ENCODE data around the gene DROSHA.

Gene DROSHA

DNA sequence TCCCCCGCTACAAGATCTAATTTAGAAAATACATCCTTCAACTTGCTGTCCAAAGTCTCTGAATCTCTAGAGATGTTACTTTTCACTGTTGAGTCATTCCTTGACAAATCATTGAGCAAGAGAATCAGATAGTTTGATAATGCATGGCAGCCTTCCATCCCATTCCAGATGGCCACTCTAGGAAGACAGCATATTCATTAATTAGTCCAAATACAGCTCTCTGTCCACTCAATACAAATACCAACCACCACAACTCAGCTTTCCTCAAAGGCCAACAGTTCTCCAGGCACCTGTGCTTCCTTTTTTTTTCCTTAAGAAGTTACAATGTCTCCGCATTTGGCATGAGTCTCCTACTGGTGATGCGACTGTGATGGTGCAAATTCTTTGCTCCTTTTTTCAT is 72.3 kb downstream of the DROSHA start:
- TF ChIP-seq ZFX (IDR thresholded peaks at IDR 0.05): no peak
- TF ChIP-seq, protein P1, sequence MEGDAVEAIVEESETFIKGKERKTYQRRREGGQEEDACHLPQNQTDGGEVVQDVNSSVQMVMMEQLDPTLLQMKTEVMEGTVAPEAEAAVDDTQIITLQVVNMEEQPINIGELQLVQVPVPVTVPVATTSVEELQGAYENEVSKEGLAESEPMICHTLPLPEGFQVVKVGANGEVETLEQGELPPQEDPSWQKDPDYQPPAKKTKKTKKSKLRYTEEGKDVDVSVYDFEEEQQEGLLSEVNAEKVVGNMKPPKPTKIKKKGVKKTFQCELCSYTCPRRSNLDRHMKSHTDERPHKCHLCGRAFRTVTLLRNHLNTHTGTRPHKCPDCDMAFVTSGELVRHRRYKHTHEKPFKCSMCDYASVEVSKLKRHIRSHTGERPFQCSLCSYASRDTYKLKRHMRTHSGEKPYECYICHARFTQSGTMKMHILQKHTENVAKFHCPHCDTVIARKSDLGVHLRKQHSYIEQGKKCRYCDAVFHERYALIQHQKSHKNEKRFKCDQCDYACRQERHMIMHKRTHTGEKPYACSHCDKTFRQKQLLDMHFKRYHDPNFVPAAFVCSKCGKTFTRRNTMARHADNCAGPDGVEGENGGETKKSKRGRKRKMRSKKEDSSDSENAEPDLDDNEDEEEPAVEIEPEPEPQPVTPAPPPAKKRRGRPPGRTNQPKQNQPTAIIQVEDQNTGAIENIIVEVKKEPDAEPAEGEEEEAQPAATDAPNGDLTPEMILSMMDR (conservative IDR thresholded peaks at IDR 0.05): no peak
- H3K27ac ChIP-seq: no peak overlapping the region

DNA sequence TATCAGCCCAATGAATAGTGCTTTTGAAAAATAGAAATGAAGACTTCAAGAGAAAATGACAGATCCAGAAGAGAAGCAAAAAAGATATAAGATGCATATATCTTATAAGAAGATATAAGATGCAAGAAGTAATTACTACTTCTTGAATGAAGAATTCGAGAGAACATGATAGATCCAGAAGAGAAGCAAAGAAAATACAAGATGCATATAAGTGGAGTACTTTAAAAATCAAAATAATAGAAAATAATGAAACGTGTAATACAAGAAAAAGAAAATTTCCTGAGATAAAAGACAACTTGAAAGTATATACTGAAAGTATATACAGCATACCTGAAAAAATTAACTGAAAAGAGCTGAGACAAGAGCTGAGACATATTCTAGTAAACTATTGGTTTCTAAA is 76.7 kb downstream of the DROSHA start:
- H3K27ac ChIP-seq: no peak overlapping the region
- TF ChIP-seq, protein P1 (conservative IDR thresholded peaks at IDR 0.05): no peak
- TF ChIP-seq ZFX (IDR thresholded peaks at IDR 0.05): no peak

DNA sequence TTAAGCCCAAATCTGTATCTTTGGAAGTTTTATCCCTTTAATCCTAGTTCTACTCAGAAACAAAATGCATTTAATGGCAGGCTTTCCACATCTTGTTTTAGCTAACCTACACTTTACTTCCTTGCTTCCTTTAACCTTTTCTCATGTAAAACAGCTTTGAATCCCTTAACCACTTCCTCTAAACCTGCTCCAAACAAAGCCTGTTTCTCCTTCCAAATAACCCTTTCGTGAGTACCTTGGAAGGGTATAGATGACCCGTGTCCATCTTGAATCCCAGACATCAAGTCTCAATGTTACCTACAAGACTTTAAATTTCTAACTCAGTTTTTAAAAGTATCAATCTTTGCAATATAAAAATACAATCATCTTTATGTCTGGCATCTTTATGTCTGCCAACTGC is 78.4 kb downstream of the DROSHA start:
- TF ChIP-seq ZFX (IDR thresholded peaks at IDR 0.05): no peak
- TF ChIP-seq, protein P1 (conservative IDR thresholded peaks at IDR 0.05): no peak

DNA sequence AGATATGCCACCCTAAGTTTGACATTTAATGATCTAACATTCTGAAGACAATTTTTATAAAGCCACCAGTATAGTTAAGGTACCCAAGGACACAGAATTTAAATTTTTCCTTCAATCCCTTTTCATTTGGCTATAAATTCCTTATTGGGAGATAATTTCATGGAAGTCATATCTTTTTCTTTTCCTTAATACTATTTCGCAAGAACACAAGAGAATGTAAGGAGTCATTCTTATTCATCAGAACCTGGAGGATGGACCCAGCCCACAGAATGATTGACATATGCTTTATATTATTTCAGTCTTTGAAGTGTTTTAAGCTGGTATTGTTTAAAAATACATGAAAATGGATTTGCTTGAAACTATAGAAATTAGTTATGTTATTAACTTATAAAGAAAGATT is 79.6 kb downstream of the DROSHA start:
- no peak overlapping the region for H3K27ac ChIP-seq

More for the DNA sequence above, 78.4 kb downstream of the DROSHA start:
- no peak overlapping the region for H3K27ac ChIP-seq

DNA sequence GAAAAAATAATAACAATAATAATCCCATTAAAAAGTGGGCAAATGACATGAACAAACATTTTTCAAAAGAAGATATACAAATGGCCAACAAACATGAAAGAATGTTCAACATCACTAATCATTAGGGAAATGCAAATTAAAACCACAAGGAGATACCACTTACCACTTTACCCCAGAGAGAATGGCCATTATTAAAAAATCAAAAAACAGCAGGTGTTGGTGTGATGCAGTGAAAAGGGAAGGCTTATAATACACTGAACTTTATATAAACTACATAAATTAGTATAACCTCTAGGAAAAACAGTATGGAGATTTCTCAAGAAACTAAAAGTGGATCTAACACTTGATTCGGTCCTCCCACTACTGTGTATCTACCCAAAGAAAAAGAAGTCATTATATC is 81.9 kb downstream of the DROSHA start:
- TF ChIP-seq, protein P1 (conservative IDR thresholded peaks at IDR 0.05): no peak
- no peak for TF ChIP-seq ZFX (IDR thresholded peaks at IDR 0.05)

More for the DNA sequence above, 79.6 kb downstream of the DROSHA start:
- TF ChIP-seq, protein P1 (conservative IDR thresholded peaks at IDR 0.05): no peak
- no peak for TF ChIP-seq ZFX (IDR thresholded peaks at IDR 0.05)

DNA sequence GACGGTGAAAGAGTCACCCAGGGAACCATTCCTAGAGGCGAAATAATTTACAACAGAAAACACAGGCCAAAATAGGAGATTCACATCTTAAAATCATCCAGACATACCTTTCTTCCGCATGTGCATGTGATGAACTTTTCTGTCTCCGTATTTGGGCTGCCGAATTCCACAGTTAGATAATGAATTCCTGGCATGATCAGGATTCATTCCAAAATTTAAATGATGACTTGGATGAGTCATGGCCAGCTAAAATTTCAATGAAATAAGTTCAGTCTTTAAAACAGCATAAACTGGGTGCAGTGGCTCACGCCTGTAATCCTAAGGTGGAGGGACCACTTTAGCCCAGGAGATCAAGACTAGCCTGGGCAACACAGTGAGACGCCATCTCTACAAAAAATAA is 82.7 kb downstream of the DROSHA start:
- TF ChIP-seq ZFX (IDR thresholded peaks at IDR 0.05): no peak
- TF ChIP-seq, protein P1 (conservative IDR thresholded peaks at IDR 0.05): no peak
- H3K27ac ChIP-seq: no peak overlapping the region

More for the DNA sequence above, 81.9 kb downstream of the DROSHA start:
- H3K27ac ChIP-seq: no peak overlapping the region

DNA sequence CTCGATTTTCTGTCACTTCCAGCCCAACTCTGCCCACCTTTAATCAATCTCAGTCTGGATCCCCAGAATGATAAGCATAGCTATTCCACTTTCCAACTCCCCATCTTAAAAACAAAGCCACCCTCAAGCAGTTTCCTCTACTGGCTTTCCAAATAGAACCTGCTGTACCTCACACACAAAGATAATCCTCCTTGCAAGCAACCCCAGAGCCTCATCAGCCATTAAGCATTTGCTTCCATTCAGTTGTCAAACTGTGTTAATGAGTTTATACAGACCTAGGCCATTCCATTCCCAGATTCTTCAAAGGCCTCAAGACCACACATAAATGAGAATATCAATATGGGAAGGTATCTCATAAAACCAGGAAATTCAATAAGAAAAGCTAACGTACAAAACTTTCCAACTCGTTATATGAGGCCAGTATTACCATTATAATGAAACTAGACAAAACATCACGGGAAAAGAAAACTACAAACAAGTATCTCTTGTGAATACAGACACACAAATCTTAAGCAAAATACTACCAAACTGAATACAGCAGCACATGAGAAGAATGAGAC is 86.8 kb downstream of the DROSHA start:
- TF ChIP-seq, protein P1 (conservative IDR thresholded peaks at IDR 0.05): no peak
- no peak for TF ChIP-seq ZFX (IDR thresholded peaks at IDR 0.05)
- no peak overlapping the region for H3K27ac ChIP-seq

Measured in C4-2B (cell line).